HEK293T (cell line): Measurements from ENCODE around the gene AQP11.
"Not testable (repeated sequence)": the region's sequence is repeated elsewhere in the genome, so short reads cannot be mapped to it uniquely, and the experiment has no call there.

Experiments
- CTCF ChIA-PET: fragments of 350-600 bp; formaldehyde crosslinking; extraction: SDS; loops from one replicate; lab custom pipeline; 2021; ENCODE audit warnings: antibody characterized with exemption, inconsistent platforms; lab: Yijun Ruan, JAX
- POLR2A ChIA-PET: fragments of 350-600 bp; formaldehyde crosslinking; extraction: SDS; loops from one replicate; lab custom pipeline; 2020; ENCODE audit warnings: antibody characterized with exemption, inconsistent platforms; lab: Yijun Ruan, JAX
- DNase-seq: peaks from one replicate; pipeline ENCODE4 v3.0.0; 2012; ENCODE audit warnings: mixed read lengths; ENCODE audit errors: extremely low spot score
- ARNT ChIP-seq: fragments of 450-650 bp; IDR thresholded peaks from 2 replicates; pipeline ENCODE4 v1.6.1; 2017; ENCODE audit warnings: mild to moderate bottlenecking
- BHLHE40 ChIP-seq: fragments of 450-650 bp; IDR thresholded peaks from 2 replicates; pipeline ENCODE4 v1.6.1; 2016; ENCODE audit warnings: mild to moderate bottlenecking, moderate library complexity, borderline replicate concordance
- CTBP1 ChIP-seq: fragments of 450-650 bp; IDR thresholded peaks from 2 replicates; pipeline ENCODE4 v1.6.1; 2016; ENCODE audit warnings: borderline replicate concordance
- ELF4 ChIP-seq: fragments of 450-650 bp; IDR thresholded peaks from 2 replicates; pipeline ENCODE4 v1.6.1; 2017; ENCODE audit warnings: antibody characterized with exemption
- FOXA1 ChIP-seq: fragments of 450-650 bp; IDR thresholded peaks from 2 replicates; pipeline ENCODE4 v1.6.1; 2016; ENCODE audit warnings: mild to moderate bottlenecking
- FOXK2 ChIP-seq: fragments of 450-650 bp; IDR thresholded peaks from 2 replicates; pipeline ENCODE4 v1.6.1; 2016; ENCODE audit warnings: mild to moderate bottlenecking
- FOXM1 ChIP-seq: fragments of 450-650 bp; IDR thresholded peaks from 2 replicates; pipeline ENCODE4 v1.6.1; 2017; ENCODE audit warnings: mild to moderate bottlenecking, borderline replicate concordance
- HDGF ChIP-seq: fragments of 450-650 bp; IDR thresholded peaks from 2 replicates; pipeline ENCODE4 v1.6.1; 2017; ENCODE audit warnings: antibody characterized with exemption, borderline replicate concordance
- L3MBTL2 ChIP-seq: fragments of 450-650 bp; conservative IDR thresholded peaks from 2 replicates; pipeline ENCODE4 v1.6.1; 2016; ENCODE audit warnings: mild to moderate bottlenecking
- LEF1 ChIP-seq: fragments of 450-650 bp; IDR thresholded peaks from 2 replicates; pipeline ENCODE4 v1.6.1; 2017; ENCODE audit warnings: mild to moderate bottlenecking, borderline replicate concordance
- NFRKB ChIP-seq: fragments of 450-650 bp; IDR thresholded peaks from 2 replicates; pipeline ENCODE4 v1.6.1; 2016; ENCODE audit warnings: mild to moderate bottlenecking, moderate library complexity
- PKNOX1 ChIP-seq: fragments of 450-650 bp; IDR thresholded peaks from 2 replicates; pipeline ENCODE4 v1.6.1; 2016
- SP1 ChIP-seq: fragments of 450-650 bp; IDR thresholded peaks from 2 replicates; pipeline ENCODE4 v1.6.1; 2017
- SUZ12 ChIP-seq: fragments of 450-650 bp; IDR thresholded peaks from 2 replicates; pipeline ENCODE4 v1.6.1; 2016; ENCODE audit warnings: mild to moderate bottlenecking
- TARDBP ChIP-seq: fragments of 450-650 bp; IDR thresholded peaks from 2 replicates; pipeline ENCODE4 v1.6.1; 2016
- ZNF384 ChIP-seq: fragments of 450-650 bp; IDR thresholded peaks from 2 replicates; pipeline ENCODE4 v1.6.1; 2016

The AQP11 gene

GRCh38 chr11:77569676-77570070 is 20.1 kb upstream of the AQP11 start:
- POLR2A ChIA-PET, result no interaction called here
- no peak for DNase-seq
- TF ChIP-seq HDGF (no peak), ZNF384 (no peak), FOXA1 (no peak), LEF1 (no peak), ELF4 (no peak)
- CTCF ChIA-PET, result no interaction called here

- POLR2A ChIA-PET, CTCF ChIA-PET, DNase-seq: not testable (repeated sequence)
Observed at GRCh38 chr11:77570896-77571295, 18.9 kb upstream of the AQP11 start.

GRCh38 chr11:77575428-77575827 is 14.3 kb upstream of the AQP11 start:
- DNase-seq, POLR2A ChIA-PET, CTCF ChIA-PET: not testable (repeated sequence)

GRCh38 chr11:77580712-77581337 is 8.9 kb upstream of the AQP11 start:
- CTCF ChIA-PET, result no interaction called here
- no peak for DNase-seq
- TF ChIP-seq TARDBP, result no peak
- no peak for TF ChIP-seq ELF4
- no peak for TF ChIP-seq ARNT
- no peak for TF ChIP-seq L3MBTL2
- TF ChIP-seq LEF1, result no peak
- TF ChIP-seq FOXA1, result no peak
- TF ChIP-seq HDGF, result no peak
- no peak for TF ChIP-seq SUZ12
- no peak for TF ChIP-seq NFRKB
- TF ChIP-seq FOXM1, result no peak
- TF ChIP-seq FOXK2, result no peak
- TF ChIP-seq ZNF384, result no peak
- TF ChIP-seq CTBP1, result no peak
- TF ChIP-seq SP1, result no peak
- TF ChIP-seq BHLHE40, result no peak
- no peak for TF ChIP-seq PKNOX1
- POLR2A ChIA-PET, result no interaction called here

GRCh38 chr11:77589181-77589520 is 602 bp upstream of the AQP11 start:
- DNase-seq, result no peak
- CTCF ChIA-PET, result no interaction called here
- POLR2A ChIA-PET, result interaction anchor here (1.4 kb wide), 1 partner anchor 48 kb away, joined by 3 read pairs; the partner anchor contains the start of gene CLNS1A
- TF ChIP-seq ZNF384 (no peak), HDGF (no peak), SP1 (no peak), ARNT (no peak), L3MBTL2 (peak; percentile 84)

GRCh38 chr11:77590194-77590782 is 535 bp downstream of the AQP11 start:
- ChIA-PET POLR2A (interaction anchor here (1.4 kb wide), 1 partner anchor 47 kb away, joined by 3 read pairs; the partner anchor contains the start of gene CLNS1A), CTCF (no interaction called here)
- TF ChIP-seq FOXA1, result no peak
- no peak for TF ChIP-seq NFRKB
- no peak for TF ChIP-seq HDGF
- TF ChIP-seq FOXK2, result no peak
- DNase-seq, result peak; percentile 8

- DNase-seq, result no peak
- no peak for TF ChIP-seq L3MBTL2
- no peak for TF ChIP-seq FOXK2
- TF ChIP-seq HDGF, result no peak
- no peak for TF ChIP-seq ARNT
- no peak for TF ChIP-seq NFRKB
- CTCF ChIA-PET, result no interaction called here
- POLR2A ChIA-PET, result no interaction called here
Observed at GRCh38 chr11:77592727-77593126, 3.0 kb downstream of the AQP11 start.

GRCh38 chr11:77593883-77594282 is 4.1 kb downstream of the AQP11 start:
- POLR2A ChIA-PET, result no interaction called here
- TF ChIP-seq SP1, result no peak
- no peak for TF ChIP-seq LEF1
- no peak for TF ChIP-seq FOXK2
- TF ChIP-seq BHLHE40, result no peak
- TF ChIP-seq ARNT, result no peak
- TF ChIP-seq L3MBTL2, result no peak
- TF ChIP-seq NFRKB, result no peak
- TF ChIP-seq TARDBP, result no peak
- TF ChIP-seq ELF4, result no peak
- DNase-seq, result no peak
- CTCF ChIA-PET, result no interaction called here

- DNase-seq, result no peak
- no peak for TF ChIP-seq HDGF
- TF ChIP-seq CTBP1, result no peak
- TF ChIP-seq ELF4, result no peak
- TF ChIP-seq SP1, result no peak
- TF ChIP-seq FOXK2, result no peak
- TF ChIP-seq L3MBTL2, result no peak
- no peak for TF ChIP-seq PKNOX1
- no peak for TF ChIP-seq TARDBP
- TF ChIP-seq ARNT, result no peak
- TF ChIP-seq FOXM1, result no peak
- no peak for TF ChIP-seq ZNF384
- no peak for TF ChIP-seq FOXA1
- TF ChIP-seq NFRKB, result no peak
- no peak for TF ChIP-seq SUZ12
- TF ChIP-seq LEF1, result no peak
- no peak for TF ChIP-seq BHLHE40
- CTCF ChIA-PET, result no interaction called here
- POLR2A ChIA-PET, result no interaction called here
Observed at GRCh38 chr11:77596626-77597025, 6.9 kb downstream of the AQP11 start.
